K562 (cell line): ENCODE data around the gene MID1IP1. TPM values are rescaled to one million over a fixed set of nuclear protein-coding genes. Genes with fewer than 3 reads are reported as not detected.

Source experiments
- CTBP1 ChIP-seq: fragments of 450-650 bp; IDR thresholded peaks from 2 replicates; pipeline ENCODE4 v1.6.1; 2016; ENCODE audit warnings: borderline replicate concordance
- EP400 ChIP-seq: fragments of 450-650 bp; IDR thresholded peaks from 2 replicates; pipeline ENCODE4 v1.6.1; 2017; ENCODE audit warnings: antibody characterized with exemption, mild to moderate bottlenecking, moderate library complexity
- HDAC1 ChIP-seq, 2 experiments: fragments of 450-650 bp; IDR thresholded peaks; 2 replicates each; pipeline ENCODE4 v1.6.1; 2016 to 2017; ENCODE audit warnings: inconsistent platforms in 1 of 2, mild to moderate bottlenecking in 1 of 2, moderate library complexity in 1 of 2
- MGA ChIP-seq: fragments of 450-650 bp; IDR thresholded peaks from 2 replicates; pipeline ENCODE4 v1.6.1; 2016; ENCODE audit warnings: mild to moderate bottlenecking, moderate library complexity
- NCOA4 ChIP-seq: fragments of 450-650 bp; IDR thresholded peaks from 2 replicates; pipeline ENCODE4 v1.6.1; 2018; ENCODE audit warnings: mild to moderate bottlenecking; ENCODE audit not compliant: partially characterized antibody
- NONO ChIP-seq, 2 experiments: fragments of 200-400 bp in 1 of 2; fragments of 450-650 bp in 1 of 2; formaldehyde crosslinking in 1 of 2; IDR thresholded peaks; 2 replicates each; pipeline ENCODE4 v1.6.1; 2017; ENCODE audit warnings: low read depth in 2 of 2, mild to moderate bottlenecking in 2 of 2, moderate library complexity in 2 of 2, low read length in 1 of 2
- NRF1 ChIP-seq, 2 experiments: fragments of 450-650 bp; IDR thresholded peaks in 1 of 2; conservative IDR thresholded peaks in 1 of 2; 2 replicates each; pipeline ENCODE4 v1.6.1; 2014; ENCODE audit warnings: mild to moderate bottlenecking in 2 of 2
- PTTG1 ChIP-seq: fragments of 450-650 bp; IDR thresholded peaks from 2 replicates; pipeline ENCODE4 v1.6.1; 2016; ENCODE audit warnings: low read depth, mild to moderate bottlenecking, missing genetic modification characterization, missing compliant biosample characterization
- SMARCA4 ChIP-seq: fragments of 450-650 bp; IDR thresholded peaks from 2 replicates; pipeline ENCODE4 v1.6.1; 2016
- SMARCE1 ChIP-seq: fragments of 450-650 bp; IDR thresholded peaks from 2 replicates; pipeline ENCODE4 v1.7.1; 2016; ENCODE audit warnings: mild to moderate bottlenecking
- TAF1 ChIP-seq: IDR thresholded peaks from 2 replicates; pipeline ENCODE4 v1.6.1; 2011; ENCODE audit warnings: mild to moderate bottlenecking, low read length, moderate library complexity; ENCODE audit not compliant: insufficient read depth, control insufficient read depth, severe bottlenecking; ENCODE audit errors: extremely low read depth
- TFAP4 ChIP-seq: sonication (generic); formaldehyde crosslinking; IDR thresholded peaks from 2 replicates; pipeline ENCODE4 v1.8.0; 2022; ENCODE audit warnings: missing genetic modification reagents, mild to moderate bottlenecking, moderate library complexity, borderline replicate concordance
- ZNF184 ChIP-seq: sonication (generic); formaldehyde crosslinking; IDR thresholded peaks from 2 replicates; pipeline ENCODE4 v1.5.0; 2020; ENCODE audit warnings: missing genetic modification reagents
- ZNF639 ChIP-seq, 2 experiments: fragments of 200-800 bp in 1 of 2; sonication (Bioruptor generic) in 1 of 2; sonication (generic) in 1 of 2; formaldehyde crosslinking in 1 of 2; IDR thresholded peaks in 1 of 2; conservative IDR thresholded peaks in 1 of 2; 2 replicates each; pipeline versions ENCODE4 v1.5.0 to v1.6.1; 2016 to 2020; ENCODE audit warnings: missing compliant biosample characterization in 1 of 2, missing genetic modification characterization in 1 of 2, missing genetic modification reagents in 1 of 2
- polyA plus RNA-seq, 8 experiments: library from polyadenylated mRNA; depleted of rRNA in 4 of 8; stranded (reverse) in 5 of 8; unstranded in 3 of 8; fragments of >200 nt; fragmentation: Nextera tagmentation in 2 of 8; fragmentation: Illumina TruSeq in 1 of 8; extraction: Ambion mirVana in 2 of 8; extraction: Trizol in 1 of 8; gene quantifications; 2 replicates each; pipeline versions ENCODE4 v1.2.1 to v1.2.3, GENCODE V29; 2011 to 2014; ENCODE audit warnings: inconsistent platforms in 1 of 8, missing spikeins in 1 of 8
- total RNA-seq, 7 experiments: library from RNA; depleted of rRNA in 6 of 7; stranded (reverse); fragments of >200 nt in 6 of 7; fragmentation: Illumina TruSeq in 2 of 7; extraction: Trizol in 2 of 7; gene quantifications; 2 replicates each; pipeline versions ENCODE4 v1.2.1 to v1.2.3, GENCODE V29; 2011 to 2021; ENCODE audit warnings: low replicate concordance in 1 of 7

MID1IP1 gene
- total and polyA plus RNA-seq, 9 of the 15 experiments (the other 6 are each of a cell fraction or from before 2014, with no cell fraction given): 0.51 to 102 (median 27.5) TPM

GRCh38 chrX:38770152-38770551 is 31.1 kb upstream of the MID1IP1 start (continued):
- TF ChIP-seq MGA (peak; percentile 44), NCOA4 (no peak), SMARCA4 (peak; percentile 50; the same call in 1 of the 2 replicates), TAF1 (peak; percentile 26), ZNF639 (CRISPR knock-in tag; conservative IDR thresholded peaks at IDR 0.05 in 1 of 2, IDR thresholded peaks at IDR 0.05 in 1 of 2) (no peak), TFAP4 (CRISPR knock-in tag) (peak; percentile 49; the same call in 1 of the 2 replicates), NONO (IDR thresholded peaks at IDR 0.05; ENCODE audit: low read depth in 2 of 2, low read length in 1 of 2) (0 out of 4 replicates have a peak, but pooled peaks of 1 of the 2 experiments have one; percentile 8), CTBP1 (peak; percentile 76), SMARCE1 (peak; percentile 63; the same call in 1 of the 2 replicates), HDAC1 (IDR thresholded peaks at IDR 0.05) (no peak), ZNF184 (CRISPR knock-in tag) (no peak), PTTG1 (tag) (no peak), EP400 (0 out of 2 replicates have a peak, but pooled peaks have one; percentile 21), NRF1 (conservative IDR thresholded peaks at IDR 0.05 in 1 of 2, IDR thresholded peaks at IDR 0.05 in 1 of 2) (peak; percentile 90 to 92)
- TF ChIP-seq, all 486 proteins: peak for 73
